HepG2 (cell line): ENCODE data around the gene LTC4S. TPM values are rescaled to one million over a fixed set of nuclear protein-coding genes. Genes with fewer than 3 reads are reported as not detected.

Source experiments
- CCDC6 ChIP-seq: sonication (generic); formaldehyde crosslinking; IDR thresholded peaks from 2 replicates; pipeline ENCODE4 v1.8.1; 2022; ENCODE audit warnings: mild to moderate bottlenecking, missing genetic modification reagents, moderate library complexity
- NFIC ChIP-seq: IDR thresholded peaks from 2 replicates; pipeline ENCODE4 v1.6.1; 2012; ENCODE audit warnings: mild to moderate bottlenecking, low read length, inconsistent platforms
- SOX13 ChIP-seq, 3 experiments: fragments of 450-650 bp in 1 of 3; sonication (generic) in 1 of 3; formaldehyde crosslinking in 1 of 3; IDR thresholded peaks in 2 of 3; conservative IDR thresholded peaks in 1 of 3; 2 replicates each; pipeline versions ENCODE4 v1.5.0 to v1.6.1; 2016 to 2020; ENCODE audit warnings: antibody characterized with exemption in 1 of 3, mild to moderate bottlenecking in 1 of 3, missing compliant biosample characterization in 1 of 3, missing genetic modification reagents in 1 of 3, moderate library complexity in 1 of 3
- ZNF558 ChIP-seq: sonication (generic); formaldehyde crosslinking; IDR thresholded peaks from 2 replicates; pipeline ENCODE4 v1.9.0; 2022; ENCODE audit warnings: mild to moderate bottlenecking, missing genetic modification reagents, borderline replicate concordance
- polyA plus RNA-seq, 8 experiments: library from polyadenylated mRNA; depleted of rRNA in 3 of 8; stranded (reverse) in 7 of 8; unstranded in 1 of 8; fragments of >200 nt; fragmentation: Illumina TruSeq in 4 of 8; extraction: Trizol in 4 of 8; gene quantifications; 2 replicates each; pipeline versions ENCODE4 v1.2.1 to v1.2.3, GENCODE V29; 2011 to 2016; ENCODE audit warnings: low read depth in 4 of 8, missing spikeins in 1 of 8, mixed read lengths in 1 of 8; ENCODE audit not compliant: insufficient read depth in 1 of 8
- total RNA-seq, 5 experiments: library from RNA; depleted of rRNA; stranded (reverse); fragments of >200 nt; fragmentation: Illumina TruSeq; extraction: Trizol; gene quantifications; 2 replicates each; pipeline ENCODE4 v1.2.3, GENCODE V29; 2016; ENCODE audit warnings: low read depth in 1 of 5
- TF ChIP-seq, protein P1 (sequence below): IDR thresholded peaks from 2 replicates; pipeline ENCODE4 v1.6.1; 2016; ENCODE audit warnings: low read depth, missing genetic modification reagents, missing compliant biosample characterization
- TF ChIP-seq, protein P2 (sequence below): sonication (generic); formaldehyde crosslinking; conservative IDR thresholded peaks from 2 replicates; pipeline ENCODE4 v1.4.0; 2020; ENCODE audit warnings: missing genetic modification reagents
- TF ChIP-seq, protein P3 (sequence below): sonication (generic); formaldehyde crosslinking; conservative IDR thresholded peaks from 2 replicates; pipeline ENCODE4 v1.8.0; 2022; ENCODE audit warnings: missing genetic modification reagents
- TF ChIP-seq, protein P4 (sequence below): IDR thresholded peaks from 2 replicates; pipeline ENCODE4 v1.6.1; 2016

The LTC4S gene
- total and polyA plus RNA-seq, 2 of the 13 experiments (the other 11 are each of a cell fraction or from before 2014, with no cell fraction given) = 0.35 TPM; not detected in 1

DNA sequence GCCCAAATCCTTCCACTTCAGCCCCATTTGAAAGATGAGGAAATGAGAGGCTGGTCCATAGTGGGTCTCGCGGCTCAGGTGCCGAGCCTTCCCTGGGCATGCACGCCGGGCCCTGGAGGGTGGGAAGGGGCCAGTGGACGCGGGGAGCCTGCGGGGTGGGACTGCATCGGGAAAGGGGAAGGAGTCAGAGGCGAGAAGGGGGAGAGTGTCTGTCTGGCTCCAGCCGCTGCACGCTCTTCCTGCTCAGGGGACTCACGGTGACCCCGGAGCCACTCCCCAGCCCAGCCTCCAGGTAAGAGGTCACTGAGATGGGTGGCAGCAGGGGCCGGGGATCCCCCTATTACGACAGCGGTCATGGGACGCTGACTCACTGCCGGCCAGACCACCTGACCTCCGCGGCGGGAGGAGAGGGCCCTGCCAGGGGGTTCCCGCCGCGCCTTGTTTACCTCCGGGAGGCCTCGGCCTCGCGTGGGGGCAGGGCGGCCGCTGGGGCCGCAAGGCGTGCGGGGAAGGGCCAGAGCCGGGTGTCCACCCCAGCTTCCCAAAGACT is 25.0 kb downstream of the LTC4S start (continued):
- TF ChIP-seq, protein P1, sequence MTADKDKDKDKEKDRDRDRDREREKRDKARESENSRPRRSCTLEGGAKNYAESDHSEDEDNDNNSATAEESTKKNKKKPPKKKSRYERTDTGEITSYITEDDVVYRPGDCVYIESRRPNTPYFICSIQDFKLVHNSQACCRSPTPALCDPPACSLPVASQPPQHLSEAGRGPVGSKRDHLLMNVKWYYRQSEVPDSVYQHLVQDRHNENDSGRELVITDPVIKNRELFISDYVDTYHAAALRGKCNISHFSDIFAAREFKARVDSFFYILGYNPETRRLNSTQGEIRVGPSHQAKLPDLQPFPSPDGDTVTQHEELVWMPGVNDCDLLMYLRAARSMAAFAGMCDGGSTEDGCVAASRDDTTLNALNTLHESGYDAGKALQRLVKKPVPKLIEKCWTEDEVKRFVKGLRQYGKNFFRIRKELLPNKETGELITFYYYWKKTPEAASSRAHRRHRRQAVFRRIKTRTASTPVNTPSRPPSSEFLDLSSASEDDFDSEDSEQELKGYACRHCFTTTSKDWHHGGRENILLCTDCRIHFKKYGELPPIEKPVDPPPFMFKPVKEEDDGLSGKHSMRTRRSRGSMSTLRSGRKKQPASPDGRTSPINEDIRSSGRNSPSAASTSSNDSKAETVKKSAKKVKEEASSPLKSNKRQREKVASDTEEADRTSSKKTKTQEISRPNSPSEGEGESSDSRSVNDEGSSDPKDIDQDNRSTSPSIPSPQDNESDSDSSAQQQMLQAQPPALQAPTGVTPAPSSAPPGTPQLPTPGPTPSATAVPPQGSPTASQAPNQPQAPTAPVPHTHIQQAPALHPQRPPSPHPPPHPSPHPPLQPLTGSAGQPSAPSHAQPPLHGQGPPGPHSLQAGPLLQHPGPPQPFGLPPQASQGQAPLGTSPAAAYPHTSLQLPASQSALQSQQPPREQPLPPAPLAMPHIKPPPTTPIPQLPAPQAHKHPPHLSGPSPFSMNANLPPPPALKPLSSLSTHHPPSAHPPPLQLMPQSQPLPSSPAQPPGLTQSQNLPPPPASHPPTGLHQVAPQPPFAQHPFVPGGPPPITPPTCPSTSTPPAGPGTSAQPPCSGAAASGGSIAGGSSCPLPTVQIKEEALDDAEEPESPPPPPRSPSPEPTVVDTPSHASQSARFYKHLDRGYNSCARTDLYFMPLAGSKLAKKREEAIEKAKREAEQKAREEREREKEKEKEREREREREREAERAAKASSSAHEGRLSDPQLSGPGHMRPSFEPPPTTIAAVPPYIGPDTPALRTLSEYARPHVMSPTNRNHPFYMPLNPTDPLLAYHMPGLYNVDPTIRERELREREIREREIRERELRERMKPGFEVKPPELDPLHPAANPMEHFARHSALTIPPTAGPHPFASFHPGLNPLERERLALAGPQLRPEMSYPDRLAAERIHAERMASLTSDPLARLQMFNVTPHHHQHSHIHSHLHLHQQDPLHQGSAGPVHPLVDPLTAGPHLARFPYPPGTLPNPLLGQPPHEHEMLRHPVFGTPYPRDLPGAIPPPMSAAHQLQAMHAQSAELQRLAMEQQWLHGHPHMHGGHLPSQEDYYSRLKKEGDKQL (CRISPR knock-in tag) = peak; percentile 80
- TF ChIP-seq, protein P2, sequence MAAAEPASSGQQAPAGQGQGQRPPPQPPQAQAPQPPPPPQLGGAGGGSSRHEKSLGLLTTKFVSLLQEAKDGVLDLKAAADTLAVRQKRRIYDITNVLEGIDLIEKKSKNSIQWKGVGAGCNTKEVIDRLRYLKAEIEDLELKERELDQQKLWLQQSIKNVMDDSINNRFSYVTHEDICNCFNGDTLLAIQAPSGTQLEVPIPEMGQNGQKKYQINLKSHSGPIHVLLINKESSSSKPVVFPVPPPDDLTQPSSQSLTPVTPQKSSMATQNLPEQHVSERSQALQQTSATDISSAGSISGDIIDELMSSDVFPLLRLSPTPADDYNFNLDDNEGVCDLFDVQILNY (CRISPR knock-in tag) = peak; percentile 92
- TF ChIP-seq, protein P3, sequence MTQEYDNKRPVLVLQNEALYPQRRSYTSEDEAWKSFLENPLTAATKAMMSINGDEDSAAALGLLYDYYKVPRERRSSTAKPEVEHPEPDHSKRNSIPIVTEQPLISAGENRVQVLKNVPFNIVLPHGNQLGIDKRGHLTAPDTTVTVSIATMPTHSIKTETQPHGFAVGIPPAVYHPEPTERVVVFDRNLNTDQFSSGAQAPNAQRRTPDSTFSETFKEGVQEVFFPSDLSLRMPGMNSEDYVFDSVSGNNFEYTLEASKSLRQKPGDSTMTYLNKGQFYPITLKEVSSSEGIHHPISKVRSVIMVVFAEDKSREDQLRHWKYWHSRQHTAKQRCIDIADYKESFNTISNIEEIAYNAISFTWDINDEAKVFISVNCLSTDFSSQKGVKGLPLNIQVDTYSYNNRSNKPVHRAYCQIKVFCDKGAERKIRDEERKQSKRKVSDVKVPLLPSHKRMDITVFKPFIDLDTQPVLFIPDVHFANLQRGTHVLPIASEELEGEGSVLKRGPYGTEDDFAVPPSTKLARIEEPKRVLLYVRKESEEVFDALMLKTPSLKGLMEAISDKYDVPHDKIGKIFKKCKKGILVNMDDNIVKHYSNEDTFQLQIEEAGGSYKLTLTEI (CRISPR knock-in tag) = no peak
- TF ChIP-seq, protein P4, sequence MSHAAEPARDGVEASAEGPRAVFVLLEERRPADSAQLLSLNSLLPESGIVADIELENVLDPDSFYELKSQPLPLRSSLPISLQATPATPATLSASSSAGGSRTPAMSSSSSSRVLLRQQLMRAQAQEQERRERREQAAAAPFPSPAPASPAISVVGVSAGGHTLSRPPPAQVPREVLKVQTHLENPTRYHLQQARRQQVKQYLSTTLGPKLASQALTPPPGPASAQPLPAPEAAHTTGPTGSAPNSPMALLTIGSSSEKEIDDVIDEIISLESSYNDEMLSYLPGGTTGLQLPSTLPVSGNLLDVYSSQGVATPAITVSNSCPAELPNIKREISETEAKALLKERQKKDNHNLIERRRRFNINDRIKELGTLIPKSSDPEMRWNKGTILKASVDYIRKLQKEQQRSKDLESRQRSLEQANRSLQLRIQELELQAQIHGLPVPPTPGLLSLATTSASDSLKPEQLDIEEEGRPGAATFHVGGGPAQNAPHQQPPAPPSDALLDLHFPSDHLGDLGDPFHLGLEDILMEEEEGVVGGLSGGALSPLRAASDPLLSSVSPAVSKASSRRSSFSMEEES = peak; percentile 100
- TF ChIP-seq NFIC (no peak), SOX13 (IDR thresholded peaks at IDR 0.05) (no peak), SOX13 (CRISPR knock-in tag; conservative IDR thresholded peaks at IDR 0.05 in 1 of 2, IDR thresholded peaks at IDR 0.05 in 1 of 2) (peak in 1 of 2 experiments; percentile 85; a peak in 2 of 4 replicates), ZNF558 (CRISPR knock-in tag) (peak; percentile 49; the same call in 1 of the 2 replicates), CCDC6 (CRISPR knock-in tag) (peak; percentile 80; the same call in 1 of the 2 replicates)
